Keratinocyte (primary cell): ENCODE data around the gene AMBP. TPM values are rescaled to one million over a fixed set of nuclear protein-coding genes. Genes with fewer than 3 reads are reported as not detected.

ENCODE experiments used
- DNase-seq: peaks from one replicate; pipeline ENCODE4 v3.0.0-alpha.2; 2011; ENCODE audit warnings: low read depth, missing footprints, low spot score
- FAIRE-seq: peaks from 2 replicates; lab custom pipeline; 2011; peaks lifted over from hg19 to GRCh38; lab: Jason Lieb, UNC
- H2AFZ ChIP-seq: 2 replicates; pipeline ENCODE4 v1.6.0; 2012; ENCODE audit warnings: low read length, control low read depth, inconsistent platforms; ENCODE audit not compliant: control insufficient read depth
- H3K27ac ChIP-seq: 2 replicates; pipeline ENCODE4 v1.5.1; 2011; ENCODE audit warnings: low read length; ENCODE audit not compliant: control insufficient read depth, insufficient read depth
- H3K27me3 ChIP-seq: 3 replicates; pipeline ENCODE4 v1.6.0; 2011; ENCODE audit warnings: low read length; ENCODE audit not compliant: control insufficient read depth, insufficient read depth; ENCODE audit errors: extremely low read depth
- H3K36me3 ChIP-seq, 2 experiments: 2 replicates in 1 of 2; 3 replicates in 1 of 2; pipeline ENCODE4 v1.5.1; 2011; ENCODE audit warnings: low read length in 2 of 2, mild to moderate bottlenecking in 1 of 2; ENCODE audit not compliant: control insufficient read depth in 2 of 2, insufficient read depth in 2 of 2; ENCODE audit errors: extremely low read depth in 1 of 2
- H3K4me1 ChIP-seq: 3 replicates; pipeline ENCODE4 v1.5.1; 2011; ENCODE audit warnings: low read length; ENCODE audit not compliant: control insufficient read depth, insufficient read depth; ENCODE audit errors: extremely low read depth
- H3K4me2 ChIP-seq: 3 replicates; pipeline ENCODE4 v1.6.0; 2011; ENCODE audit warnings: low read depth, low read length; ENCODE audit not compliant: control insufficient read depth, insufficient read depth; ENCODE audit errors: extremely low read depth
- H3K4me3 ChIP-seq, 3 experiments: fragments of 200-600 bp in 1 of 3; sonication (generic) in 1 of 3; 2 replicates in 2 of 3; 3 replicates in 1 of 3; pipeline ENCODE4 v1.5.1; 2011 to 2016; ENCODE audit warnings: low read length in 3 of 3, mild to moderate bottlenecking in 3 of 3, control low read depth in 2 of 3, inconsistent platforms in 1 of 3, low read depth in 1 of 3, mixed read lengths in 1 of 3, mixed run types in 1 of 3, moderate library complexity in 1 of 3; ENCODE audit not compliant: control insufficient read depth in 2 of 3, insufficient read depth in 2 of 3; ENCODE audit errors: extremely low read depth in 1 of 3
- H3K79me2 ChIP-seq: 2 replicates; pipeline ENCODE4 v1.6.0; 2012; ENCODE audit warnings: low read length; ENCODE audit not compliant: control insufficient read depth, insufficient read depth
- H3K9ac ChIP-seq: 3 replicates; pipeline ENCODE4 v1.6.0; 2011; ENCODE audit warnings: low read length; ENCODE audit not compliant: control insufficient read depth, insufficient read depth; ENCODE audit errors: extremely low read depth
- H3K9me1 ChIP-seq: 3 replicates; pipeline ENCODE4 v1.6.0; 2011; ENCODE audit warnings: low read length; ENCODE audit not compliant: control insufficient read depth, insufficient read depth; ENCODE audit errors: extremely low read depth
- H3K9me3 ChIP-seq: 2 replicates; pipeline ENCODE4 v1.5.1; 2012; ENCODE audit warnings: low read depth, low read length; ENCODE audit not compliant: control insufficient read depth
- H4K20me1 ChIP-seq: 3 replicates; pipeline ENCODE4 v1.6.0; 2011; ENCODE audit warnings: low read length; ENCODE audit not compliant: control insufficient read depth, insufficient read depth; ENCODE audit errors: extremely low read depth
- CTCF ChIP-seq, 3 experiments: IDR thresholded peaks in 1 of 3; conservative IDR thresholded peaks in 1 of 3; optimal IDR thresholded peaks in 1 of 3; 2 replicates in 2 of 3; 3 replicates in 1 of 3; pipeline versions ENCODE3 to v1.5.1; 2011; ENCODE audit warnings: low read length in 3 of 3, mild to moderate bottlenecking in 3 of 3, moderate library complexity in 2 of 3, control low read depth in 1 of 3, inconsistent platforms in 1 of 3; ENCODE audit not compliant: insufficient read depth in 2 of 3; ENCODE audit errors: extremely low read depth in 1 of 3
- EZH2 ChIP-seq: IDR thresholded peaks from one replicate; pipeline ENCODE4 v1.6.1; 2012; ENCODE audit warnings: inconsistent platforms, mild to moderate bottlenecking, low read length, moderate library complexity
- dilution Hi-C: fragments of 300-500 bp; cut with MboI; formaldehyde crosslinking; loops from one replicate; pipeline ENCODE4 v1.7.0; 2020; ENCODE audit warnings: low sequenced_read_pairs; ENCODE audit not compliant: extremely low pct_ligation_motif_present
- polyA plus RNA-seq, 5 experiments: library from polyadenylated mRNA; depleted of rRNA in 3 of 5; stranded (reverse) in 3 of 5; stranded (forward) in 1 of 5; unstranded in 1 of 5; fragments of >200 nt; gene quantifications; 1 replicate in 1 of 5; 2 replicates in 3 of 5; 3 replicates in 1 of 5; pipeline versions ENCODE4 v1.2.1 to v1.2.3, GENCODE V29; 2011 to 2012; ENCODE audit warnings: missing spikeins in 2 of 5, low read depth in 1 of 5, low replicate concordance in 1 of 5

Gene AMBP
- polyA plus RNA-seq, 1 donor (not counting 4 experiments of a cell fraction or from before 2014, with no cell fraction given) = not detected

DNA sequence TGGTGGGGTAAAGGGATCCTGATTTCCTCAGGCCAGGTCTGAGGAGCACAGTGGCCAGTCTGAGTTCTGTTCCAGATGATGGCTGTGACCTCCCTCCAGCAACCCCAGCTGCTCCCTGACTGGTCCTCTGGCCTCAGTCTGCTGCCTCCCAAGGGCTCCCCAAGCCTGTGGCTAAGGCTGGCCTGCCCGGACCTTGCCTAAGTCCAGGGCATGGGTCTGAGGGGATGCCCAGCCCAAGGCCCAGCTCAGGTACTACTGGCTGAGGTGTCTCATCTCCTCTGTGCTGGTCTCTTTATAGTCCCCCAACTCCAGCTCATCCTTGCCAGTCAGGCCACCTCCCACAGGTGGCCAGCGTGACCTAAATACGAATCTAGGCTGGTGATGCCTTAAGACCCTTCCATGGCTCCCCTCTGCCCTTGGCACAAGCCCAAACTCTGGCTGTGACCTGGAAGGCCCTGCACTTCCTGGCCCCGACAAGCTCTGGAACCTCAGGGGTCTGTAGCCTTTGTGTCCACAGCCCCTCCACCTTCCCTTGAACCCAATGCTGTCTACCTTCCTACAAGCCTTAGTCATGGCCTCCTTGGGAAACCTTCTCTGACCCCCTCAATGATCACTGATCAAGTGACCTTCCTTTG lies 11.2 kb upstream of the AMBP start:
- DNase-seq = no peak
- Histone ChIP-seq H2AFZ (no peak overlapping the region), H3K4me3 (no peak overlapping the region), H3K9me3 (no peaks in the 10 kb centered on the region), H3K36me3 (no peaks in the 10 kb centered on the region), H4K20me1 (no peaks in the 10 kb centered on the region), H3K79me2 (no peaks in the 10 kb centered on the region), H3K9me1 (no peaks in the 10 kb centered on the region), H3K27ac (no peak overlapping the region), H3K4me2 (no peak overlapping the region), H3K27me3 (peaks cover 7% of the 10 kb centered on the region), H3K4me1 (peaks cover 4% of the 10 kb centered on the region), H3K9ac (no peak overlapping the region)
- dilution Hi-C loops = no loop called here
- TF ChIP-seq EZH2 (no peak), CTCF (optimal IDR thresholded peaks at IDR 0.05 in 1 of 3, IDR thresholded peaks at IDR 0.05 in 1 of 3, conservative IDR thresholded peaks at IDR 0.05 in 1 of 3; ENCODE audit: extremely low read depth in 1 of 3, insufficient read depth in 2 of 3, low read length in 3 of 3) (no peak)
- FAIRE-seq = no peak

- peaks cover 4% of the 10 kb centered on the region for H3K4me1 ChIP-seq
- no peak overlapping the region for H3K4me2 ChIP-seq
- FAIRE-seq = no peak
- no peak for DNase-seq
- H2AFZ ChIP-seq = no peak overlapping the region
- dilution Hi-C loops = no loop called here
- no peaks in the 10 kb centered on the region for H4K20me1 ChIP-seq
- H3K4me3 ChIP-seq = no peak overlapping the region
- H3K27me3 ChIP-seq = peaks cover 7% of the 10 kb centered on the region
- H3K27ac ChIP-seq = no peak overlapping the region
- no peaks in the 10 kb centered on the region for H3K9me3 ChIP-seq
- H3K36me3 ChIP-seq = no peaks in the 10 kb centered on the region
- no peak overlapping the region for H3K9ac ChIP-seq
- H3K79me2 ChIP-seq = no peaks in the 10 kb centered on the region
- no peaks in the 10 kb centered on the region for H3K9me1 ChIP-seq
- TF ChIP-seq EZH2 (no peak), CTCF (optimal IDR thresholded peaks at IDR 0.05 in 1 of 3, IDR thresholded peaks at IDR 0.05 in 1 of 3, conservative IDR thresholded peaks at IDR 0.05 in 1 of 3; ENCODE audit: extremely low read depth in 1 of 3, insufficient read depth in 2 of 3, low read length in 3 of 3) (no peak)
These were observed 10.6 kb upstream of the AMBP start for GRCh38 chr9:114088571-114089170.
